ENCODE results near the gene KRTAP5-10. TPM values are rescaled to one million over a fixed set of nuclear protein-coding genes. Genes with fewer than 3 reads are reported as not detected.
"Not testable (repeated sequence)": the region's sequence is repeated elsewhere in the genome, so short reads cannot be mapped to it uniquely, and the experiment has no call there.

The KRTAP5-10 gene
- total and polyA plus RNA-seq, 2 donors (not counting 1 experiment from before 2014, with no cell fraction given): not detected

GRCh38 chr11:71615003-71615402 is 49.6 kb downstream of the KRTAP5-10 start:
- DNase-seq (ENCODE audit: low read depth in 2 of 2); H3K79me2 ChIP-seq (ENCODE audit: control insufficient read depth, insufficient read depth, low read length); H3K27me3 ChIP-seq (ENCODE audit: control insufficient read depth, insufficient read depth, low read length); H3K4me2 ChIP-seq (ENCODE audit: extremely low read depth, insufficient read depth, low read length); H3K4me3 ChIP-seq (replicated peaks in 1 of 4; ENCODE audit: control extremely low read depth in 1 of 4, insufficient read depth in 1 of 4, low read depth in 3 of 4, low read length in 4 of 4); H2AFZ ChIP-seq (ENCODE audit: low read length); H3K36me3 ChIP-seq (ENCODE audit: control insufficient read depth, insufficient read depth, low read length); H3K27ac ChIP-seq (ENCODE audit: insufficient read depth, low read length); H3K9me3 ChIP-seq (ENCODE audit: control insufficient read depth, insufficient read depth, low read depth, low read length); H4K20me1 ChIP-seq (ENCODE audit: control insufficient read depth, extremely low read depth, insufficient read depth, low read length); H3K9ac ChIP-seq (ENCODE audit: insufficient read depth, low read length); H3K4me1 ChIP-seq (ENCODE audit: control insufficient read depth, extremely low read depth, insufficient read depth, low read length): not testable (repeated sequence)

Other genes starting within 250 kb of the KRTAP5-10 start
- 48.5 and 148 TPM in 2 replicates for gene DHCR7, start 117.2 kb upstream of the KRTAP5-10 start, total RNA-seq
- gene DHCR7, start 117.2 kb upstream of the KRTAP5-10 start, polyA plus RNA-seq: 64.6 and 90.8 TPM in 2 replicates
- 81.7 and 84.5 TPM in 2 replicates for gene NADSYN1, start 112.4 kb upstream of the KRTAP5-10 start, total RNA-seq
- gene NADSYN1, start 112.4 kb upstream of the KRTAP5-10 start, polyA plus RNA-seq: 22.0 and 23.1 TPM in 2 replicates
- under 0.01 and 0.17 TPM in 2 replicates for gene KRTAP5-7, start 38.3 kb upstream of the KRTAP5-10 start, total RNA-seq
- gene KRTAP5-7, start 38.3 kb upstream of the KRTAP5-10 start, polyA plus RNA-seq: not detected in 2 replicates
- not detected in 2 replicates for gene KRTAP5-8, start 27.5 kb upstream of the KRTAP5-10 start, total RNA-seq
- not detected in 2 replicates for gene KRTAP5-8, start 27.5 kb upstream of the KRTAP5-10 start, polyA plus RNA-seq
- not detected in 2 replicates for gene KRTAP5-9, start 17.1 kb upstream of the KRTAP5-10 start, total RNA-seq
- gene KRTAP5-9, start 17.1 kb upstream of the KRTAP5-10 start, polyA plus RNA-seq: not detected in 2 replicates
- not detected in 2 replicates for gene KRTAP5-11, start 17.3 kb downstream of the KRTAP5-10 start, total RNA-seq
- not detected in 2 replicates for gene KRTAP5-11, start 17.3 kb downstream of the KRTAP5-10 start, polyA plus RNA-seq

All from fibroblast of lung (primary cell).